ENCODE results near the gene PCLO.

Gene PCLO

DNA sequence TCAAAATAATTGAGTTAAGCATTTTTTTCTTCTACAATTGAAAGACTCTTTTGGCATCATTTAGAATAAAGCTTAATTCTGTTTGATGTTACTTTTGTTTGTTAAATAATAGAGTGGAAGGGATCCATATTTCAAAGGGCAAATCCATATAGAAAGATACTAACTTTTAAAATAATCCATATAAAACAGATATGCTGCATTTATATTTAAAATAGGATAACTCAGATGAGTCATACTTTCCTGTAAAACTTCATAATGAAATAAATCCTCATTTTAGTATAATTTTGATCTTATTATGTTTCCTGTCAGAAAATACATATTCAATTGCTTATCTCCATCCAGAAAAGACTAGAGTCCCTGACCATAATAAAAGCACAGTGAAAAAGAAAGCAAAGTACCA lies 323.6 kb downstream of the PCLO start:
- DNase-seq (ENCODE audit: low spot score) = no peak

DNA sequence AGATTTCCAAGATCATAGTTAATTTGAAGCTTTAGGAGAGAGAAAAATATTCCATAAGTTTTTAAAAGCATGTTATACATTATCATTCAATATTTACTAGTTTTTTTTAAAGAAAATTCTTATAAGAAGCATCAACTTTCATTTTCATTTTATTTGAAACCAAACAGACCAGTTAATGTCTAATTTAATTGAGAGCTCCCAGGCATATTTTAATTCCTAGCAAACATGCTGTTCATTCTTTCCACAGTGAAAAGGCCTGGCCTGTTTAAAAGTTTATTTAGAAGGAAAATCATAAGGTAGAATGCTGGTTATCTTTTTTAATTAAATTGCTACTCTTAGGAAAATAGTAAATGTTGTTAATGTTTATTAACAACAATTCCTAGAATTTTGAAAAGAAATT lies 324.4 kb downstream of the PCLO start:
- DNase-seq (ENCODE audit: low spot score) = no peak

- no peak for DNase-seq (ENCODE audit: low spot score)
Measured at GRCh38 chr7:82823073-82823472, 339.6 kb downstream of the PCLO start.

- no peak for DNase-seq (ENCODE audit: low spot score)
Measured at GRCh38 chr7:82821037-82821436, 341.6 kb downstream of the PCLO start.

- DNase-seq (ENCODE audit: low spot score) = no peak
Measured at GRCh38 chr7:82818171-82818570, 344.5 kb downstream of the PCLO start.

DNA sequence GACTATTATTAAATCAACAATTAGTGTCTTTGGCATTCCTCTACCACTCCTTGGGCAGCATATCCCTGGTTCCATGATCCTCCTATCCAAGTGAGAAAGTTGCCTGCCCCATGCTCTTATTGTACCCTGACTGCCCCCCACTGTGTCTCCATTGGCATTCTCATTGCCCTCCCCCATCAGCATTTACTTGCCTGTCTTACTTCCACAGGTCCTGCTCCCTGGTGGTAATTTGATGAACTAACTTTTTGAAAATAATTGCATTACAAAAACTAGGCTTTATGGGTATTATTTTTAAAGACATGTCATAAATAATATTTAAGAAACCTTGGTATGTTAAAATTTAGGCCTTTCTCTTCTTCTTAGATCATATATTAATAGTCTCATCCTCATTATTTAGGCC lies 346.4 kb downstream of the PCLO start:
- DNase-seq (ENCODE audit: low spot score) = no peak

DNA sequence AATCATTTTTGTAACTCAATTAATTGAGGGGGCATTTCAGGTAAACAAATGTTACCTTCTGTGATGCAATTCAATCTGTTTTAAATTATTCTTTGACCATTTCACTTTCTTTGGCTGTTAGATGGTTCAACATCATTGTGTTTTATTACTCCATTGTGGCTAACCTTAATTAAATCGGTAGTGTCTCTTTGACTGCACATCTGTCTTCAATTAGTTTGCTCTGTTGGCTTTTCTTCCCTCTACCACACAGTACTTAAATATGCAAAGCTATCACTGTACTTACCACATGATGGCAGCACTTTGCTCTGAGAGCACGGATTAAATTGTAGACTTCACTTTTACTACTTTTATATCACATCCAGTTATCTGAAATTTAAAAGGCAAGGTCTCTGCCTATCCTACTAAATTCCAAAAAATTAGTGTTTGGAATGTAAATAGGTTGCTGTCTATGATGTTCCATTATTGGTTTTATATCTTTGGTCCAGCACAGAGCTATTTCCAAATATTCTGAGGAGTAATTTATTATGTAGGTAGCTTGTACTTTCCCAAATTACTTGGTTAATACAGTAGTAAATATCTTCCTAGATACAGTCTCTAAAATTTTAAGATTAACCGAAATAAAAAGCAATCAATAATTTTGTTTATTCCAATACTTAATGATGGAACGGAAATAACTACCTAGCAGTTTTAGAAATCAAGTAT lies 352.0 kb downstream of the PCLO start:
- DNase-seq (ENCODE audit: low spot score) = no peak

DNA sequence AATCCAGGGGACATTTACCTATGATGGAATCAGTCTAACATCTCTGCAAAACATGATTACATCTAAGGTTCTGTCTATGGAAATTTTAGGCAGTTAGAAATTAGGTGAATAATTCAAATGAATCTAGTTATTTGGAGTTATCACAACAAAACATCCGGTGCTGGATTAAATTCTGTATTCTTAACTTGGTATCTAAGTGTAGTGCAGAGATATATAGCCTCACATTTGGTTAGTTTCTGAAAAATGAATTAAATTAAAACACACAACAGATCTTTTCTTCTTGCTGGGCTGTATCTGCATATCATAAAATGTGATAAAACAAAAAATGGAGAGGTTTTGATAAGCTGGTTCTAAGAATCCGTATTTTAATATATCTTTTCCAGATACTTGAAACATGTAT lies 354.1 kb downstream of the PCLO start:
- DNase-seq (ENCODE audit: low spot score) = no peak

DNA sequence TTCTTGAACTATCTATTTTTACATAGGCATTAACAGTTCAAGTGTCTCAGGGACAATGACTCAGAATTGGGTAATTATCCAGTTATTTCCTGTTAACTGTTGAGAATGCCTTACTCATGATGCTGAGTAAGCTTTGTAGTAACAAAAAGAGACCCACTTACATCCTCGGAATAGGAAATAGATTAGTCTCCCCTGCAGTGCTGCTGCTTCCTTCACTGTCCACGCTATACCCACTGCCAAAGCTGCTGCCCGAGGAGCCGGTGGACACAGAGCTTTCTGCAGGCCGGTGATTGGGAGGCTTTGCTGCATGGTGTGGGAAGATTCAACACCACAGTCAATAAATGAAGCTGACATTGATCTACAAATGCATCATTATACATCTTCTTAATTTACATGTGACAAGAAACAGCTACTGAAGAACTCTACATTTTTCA lies 357.1 kb downstream of the PCLO start:
- DNase-seq (ENCODE audit: low spot score) = no peak

DNA sequence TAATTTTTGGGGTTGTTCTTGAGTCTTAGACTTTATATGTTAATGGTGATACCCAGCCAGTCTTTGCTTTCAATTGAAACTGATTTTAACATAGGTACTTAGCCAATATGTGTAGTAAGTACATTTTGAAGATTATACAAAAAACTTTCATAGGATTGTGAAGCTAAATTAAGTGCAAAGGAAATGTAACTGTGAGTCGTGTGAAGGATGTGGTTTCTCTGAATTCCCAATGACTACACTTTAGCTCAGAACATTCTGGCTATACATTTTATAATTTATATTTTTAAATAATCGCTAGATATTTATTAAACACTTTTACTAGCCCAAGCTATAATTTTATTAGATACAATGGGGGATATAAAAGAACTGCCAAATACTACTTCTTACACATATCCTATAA lies 359.3 kb downstream of the PCLO start:
- DNase-seq (ENCODE audit: low spot score) = no peak

- no peak for DNase-seq (ENCODE audit: low spot score)
Measured at GRCh38 chr7:82789883-82790609, 372.6 kb downstream of the PCLO start.

DNA sequence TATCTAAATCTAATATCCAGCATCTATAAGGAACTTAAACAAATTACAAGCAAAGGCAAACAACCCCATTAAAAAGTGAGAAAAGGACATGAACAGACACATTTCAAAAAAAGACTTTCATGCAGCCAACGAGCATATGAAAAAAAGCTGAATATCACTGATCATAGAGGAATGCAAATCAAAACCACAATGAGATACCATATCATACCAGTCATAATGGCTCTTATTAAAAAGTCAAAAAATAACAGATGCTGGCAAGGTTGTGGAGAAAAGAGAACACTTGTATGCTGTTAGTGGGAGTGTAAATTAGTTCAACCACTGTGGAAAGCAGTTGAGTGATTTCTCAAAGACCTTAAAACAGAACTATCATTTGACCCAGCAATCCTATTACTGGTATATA lies 384.7 kb downstream of the PCLO start:
- no peak for DNase-seq (ENCODE audit: low spot score)

- DNase-seq (ENCODE audit: low spot score) = no peak
Measured at GRCh38 chr7:82762880-82763279, 399.8 kb downstream of the PCLO start.

DNA sequence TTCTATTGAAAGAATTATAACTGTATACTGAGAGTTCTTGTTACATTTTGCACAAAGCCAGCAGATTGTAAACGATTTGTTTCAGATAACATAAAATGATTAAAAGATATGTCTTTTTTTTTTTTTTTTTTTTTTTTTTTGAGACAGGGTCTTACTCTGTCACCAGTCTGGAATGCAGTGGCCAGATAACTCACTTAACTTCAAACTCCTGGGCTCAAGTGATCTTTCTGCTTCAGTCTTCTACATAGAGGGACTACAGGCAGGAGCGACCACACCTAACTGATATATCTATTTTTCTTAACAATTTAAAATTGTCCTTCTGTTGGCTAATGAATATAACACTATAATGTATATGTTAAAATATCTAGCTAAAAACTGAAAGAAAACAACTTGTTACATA lies 401.9 kb downstream of the PCLO start:
- DNase-seq (ENCODE audit: low spot score) = no peak

GRCh38 chr7:82760074-82760473 lies 402.6 kb downstream of the PCLO start:
- no peak for DNase-seq (ENCODE audit: low spot score)

- no peak for DNase-seq (ENCODE audit: low spot score)
Measured at GRCh38 chr7:82755705-82756551, 406.8 kb downstream of the PCLO start.

- no peak for DNase-seq (ENCODE audit: low spot score)
Measured at GRCh38 chr7:82750007-82750406, 412.7 kb downstream of the PCLO start.

DNA sequence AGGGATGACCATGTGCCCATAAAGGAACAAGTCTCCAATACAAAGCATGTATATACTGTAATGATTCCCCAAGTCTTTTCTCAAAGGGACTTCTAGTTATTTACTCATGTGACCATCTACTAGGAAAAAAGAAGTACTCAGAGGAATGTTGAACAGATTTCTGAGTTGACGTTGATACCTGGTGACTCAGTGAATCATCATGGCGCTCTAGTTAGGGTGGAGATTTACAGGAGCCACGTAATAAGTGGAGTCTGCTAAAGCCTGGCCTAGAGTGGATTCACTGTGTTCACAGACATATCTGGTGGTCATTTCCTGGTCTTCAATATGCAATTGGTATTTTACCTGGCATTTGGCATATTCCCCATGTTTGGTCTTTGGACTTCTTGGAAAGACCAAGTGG lies 416.9 kb downstream of the PCLO start:
- no peak for DNase-seq (ENCODE audit: low spot score)

DNA sequence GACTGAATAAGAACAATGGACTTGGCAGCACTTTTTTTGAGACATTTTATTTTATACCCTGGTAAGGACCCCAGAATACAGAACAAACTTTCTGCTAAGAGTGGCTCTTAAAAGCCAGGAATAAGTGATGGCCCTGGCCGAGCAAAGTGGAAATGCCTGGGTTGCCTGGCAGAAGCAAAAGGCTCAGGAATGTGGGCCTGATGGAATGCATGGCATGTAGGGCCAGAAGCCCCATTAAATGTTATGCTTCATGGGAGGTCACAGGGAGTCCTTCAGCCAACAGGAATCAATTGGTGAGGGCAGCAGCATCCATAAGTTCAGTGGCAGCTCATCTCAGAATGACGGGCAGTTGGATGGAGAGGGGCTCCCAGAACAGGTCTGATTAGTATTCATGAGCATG lies 417.6 kb downstream of the PCLO start:
- DNase-seq (ENCODE audit: low spot score) = no peak

- DNase-seq (ENCODE audit: low spot score) = no peak
Measured at GRCh38 chr7:82742163-82742562, 420.5 kb downstream of the PCLO start.

- no peak for DNase-seq (ENCODE audit: low spot score)
Measured at GRCh38 chr7:82741493-82741892, 421.2 kb downstream of the PCLO start.

DNA sequence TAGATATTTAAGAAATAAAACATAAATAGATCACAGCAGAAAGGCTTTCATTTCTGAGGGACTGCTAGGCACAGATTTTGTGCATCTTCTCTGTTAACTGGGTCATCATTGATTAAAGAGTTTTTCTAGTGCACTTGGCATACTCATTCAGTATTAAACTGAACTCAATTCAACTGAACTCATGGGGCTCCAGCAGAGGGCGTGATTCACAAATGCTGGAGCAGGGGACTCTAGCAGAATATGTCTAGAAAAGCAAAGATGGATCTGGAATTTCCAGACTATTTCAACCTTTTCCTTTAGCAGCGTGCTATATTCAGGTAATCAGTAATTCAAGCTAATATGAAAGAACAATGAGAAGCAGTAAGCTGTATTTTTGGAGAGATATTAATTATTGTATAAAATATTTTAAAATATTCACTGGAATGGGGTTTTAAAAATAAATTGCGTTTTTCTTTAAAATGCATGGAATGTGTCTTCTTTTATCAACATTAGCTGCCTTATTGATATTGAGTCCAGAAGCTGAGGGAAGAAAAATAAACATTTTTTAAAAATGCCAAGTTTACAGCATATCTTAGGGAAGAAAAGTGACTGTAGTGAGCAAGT lies 422.3 kb downstream of the PCLO start:
- no peak for DNase-seq (ENCODE audit: low spot score)

- no peak for DNase-seq (ENCODE audit: low spot score)
Measured at GRCh38 chr7:82736633-82737032, 426.1 kb downstream of the PCLO start.

All from CD4-positive, alpha-beta T cell treated with Interleukin-6 at 100 ng/mL for 8 hours (primary cell).